DND-41 (cell line): ENCODE measurements around the gene PDE8A.

ENCODE experiments used
- CTCF ChIP-seq: IDR thresholded peaks from 2 replicates; pipeline ENCODE4 v1.5.1; 2012; ENCODE audit warnings: borderline replicate concordance, low read length, moderate library complexity, mild to moderate bottlenecking; ENCODE audit not compliant: poor library complexity, severe bottlenecking; ENCODE audit errors: extremely low read depth
- EZH2 ChIP-seq: IDR thresholded peaks from 3 replicates; pipeline ENCODE4 v1.6.1; 2012; ENCODE audit warnings: borderline replicate concordance, low read depth, mild to moderate bottlenecking, moderate library complexity, low read length, inconsistent platforms; ENCODE audit not compliant: severe bottlenecking

- TF ChIP-seq CTCF, result no peak
- no peak for TF ChIP-seq EZH2
Observed at GRCh38 chr15:84961114-84961452, 20.6 kb upstream of the PDE8A start.
